ENCODE results near the gene ACVRL1. TPM values are rescaled to one million over a fixed set of nuclear protein-coding genes. Genes with fewer than 3 reads are reported as not detected.

The ACVRL1 gene
- polyA plus RNA-seq, 1 experiment: 13.1 TPM

- H3K4me3 ChIP-seq (ENCODE audit: low read depth, low read length): peak overlapping the region; percentile 20
- H3K36me3 ChIP-seq (ENCODE audit: control insufficient read depth, insufficient read depth, low read length): no peaks in the 10 kb centered on the region
- ChIA-PET CTCF (interaction anchor here (0.6 to 1.9 kb wide), 8 partner anchors 8 to 448 kb away, joined by 3 to 6 read pairs (median 3); no protein-coding TSS in a partner anchor), POLR2A (no interaction called here)
- TF ChIP-seq, protein P1, sequence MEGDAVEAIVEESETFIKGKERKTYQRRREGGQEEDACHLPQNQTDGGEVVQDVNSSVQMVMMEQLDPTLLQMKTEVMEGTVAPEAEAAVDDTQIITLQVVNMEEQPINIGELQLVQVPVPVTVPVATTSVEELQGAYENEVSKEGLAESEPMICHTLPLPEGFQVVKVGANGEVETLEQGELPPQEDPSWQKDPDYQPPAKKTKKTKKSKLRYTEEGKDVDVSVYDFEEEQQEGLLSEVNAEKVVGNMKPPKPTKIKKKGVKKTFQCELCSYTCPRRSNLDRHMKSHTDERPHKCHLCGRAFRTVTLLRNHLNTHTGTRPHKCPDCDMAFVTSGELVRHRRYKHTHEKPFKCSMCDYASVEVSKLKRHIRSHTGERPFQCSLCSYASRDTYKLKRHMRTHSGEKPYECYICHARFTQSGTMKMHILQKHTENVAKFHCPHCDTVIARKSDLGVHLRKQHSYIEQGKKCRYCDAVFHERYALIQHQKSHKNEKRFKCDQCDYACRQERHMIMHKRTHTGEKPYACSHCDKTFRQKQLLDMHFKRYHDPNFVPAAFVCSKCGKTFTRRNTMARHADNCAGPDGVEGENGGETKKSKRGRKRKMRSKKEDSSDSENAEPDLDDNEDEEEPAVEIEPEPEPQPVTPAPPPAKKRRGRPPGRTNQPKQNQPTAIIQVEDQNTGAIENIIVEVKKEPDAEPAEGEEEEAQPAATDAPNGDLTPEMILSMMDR (IDR thresholded peaks at IDR 0.05; ENCODE audit: insufficient read depth, low read depth, low read length): no peak
- DNase-seq (ENCODE audit: low read depth): no peak
- peaks cover 16% of the 10 kb centered on the region for H3K27me3 ChIP-seq (ENCODE audit: control insufficient read depth, insufficient read depth, low read length)
Measured at GRCh38 chr12:51863933-51864832, 43.1 kb upstream of the ACVRL1 start.

DNA sequence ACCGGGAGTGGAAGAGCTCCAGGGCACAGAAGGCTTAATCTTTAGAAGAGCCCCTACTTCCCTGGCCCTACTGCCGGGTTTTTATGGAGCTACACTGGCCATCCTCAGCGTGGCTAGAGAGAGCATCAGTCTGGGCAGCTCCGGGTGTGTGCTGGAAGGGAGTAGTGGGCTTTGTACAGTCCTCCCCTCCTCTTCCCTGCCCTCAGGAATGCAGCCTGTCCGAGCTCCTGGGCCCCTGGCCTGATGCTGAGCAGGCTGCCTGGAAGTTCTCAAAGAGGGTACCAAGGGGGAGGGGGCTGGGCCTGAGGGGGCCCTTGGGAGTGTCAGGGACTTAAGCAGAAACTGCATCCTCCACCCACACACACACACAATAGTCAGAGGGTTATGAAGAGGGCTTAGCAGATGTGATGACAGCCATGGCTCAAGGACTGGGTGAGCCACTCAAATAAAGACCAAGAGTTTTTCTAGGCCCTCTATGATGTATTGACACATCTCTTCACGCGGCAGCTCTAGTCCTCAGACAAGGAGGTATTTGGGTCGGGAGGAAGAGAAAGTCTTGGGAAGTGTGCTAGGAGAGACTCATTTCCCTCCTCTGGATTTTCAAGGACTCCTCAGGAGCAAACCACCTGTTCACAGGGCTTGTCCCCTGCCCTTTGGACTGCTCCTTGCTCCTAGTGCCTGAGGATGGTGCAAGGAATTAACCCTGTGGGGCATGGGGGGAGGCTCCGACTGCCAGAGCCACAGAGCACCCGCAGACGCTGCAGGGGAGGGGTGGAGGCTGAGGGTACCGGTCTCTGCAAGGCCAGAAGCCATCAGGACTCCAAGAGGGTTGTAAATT, 42.3 kb upstream of the ACVRL1 start:
- CTCF ChIA-PET: interaction anchor here (0.6 to 1.9 kb wide), 7 partner anchors 9 to 448 kb away, joined by 3 to 6 read pairs (median 3); no protein-coding TSS in a partner anchor
- DNase-seq (ENCODE audit: low read depth): no peak
- Histone ChIP-seq H3K4me3 (ENCODE audit: low read depth, low read length) (no peak overlapping the region), H3K27me3 (ENCODE audit: control insufficient read depth, insufficient read depth, low read length) (peaks cover 16% of the 10 kb centered on the region), H3K36me3 (ENCODE audit: control insufficient read depth, insufficient read depth, low read length) (no peaks in the 10 kb centered on the region)
- POLR2A ChIA-PET: no interaction called here
- TF ChIP-seq, protein P1 (IDR thresholded peaks at IDR 0.05; ENCODE audit: insufficient read depth, low read depth, low read length): no peak

DNA sequence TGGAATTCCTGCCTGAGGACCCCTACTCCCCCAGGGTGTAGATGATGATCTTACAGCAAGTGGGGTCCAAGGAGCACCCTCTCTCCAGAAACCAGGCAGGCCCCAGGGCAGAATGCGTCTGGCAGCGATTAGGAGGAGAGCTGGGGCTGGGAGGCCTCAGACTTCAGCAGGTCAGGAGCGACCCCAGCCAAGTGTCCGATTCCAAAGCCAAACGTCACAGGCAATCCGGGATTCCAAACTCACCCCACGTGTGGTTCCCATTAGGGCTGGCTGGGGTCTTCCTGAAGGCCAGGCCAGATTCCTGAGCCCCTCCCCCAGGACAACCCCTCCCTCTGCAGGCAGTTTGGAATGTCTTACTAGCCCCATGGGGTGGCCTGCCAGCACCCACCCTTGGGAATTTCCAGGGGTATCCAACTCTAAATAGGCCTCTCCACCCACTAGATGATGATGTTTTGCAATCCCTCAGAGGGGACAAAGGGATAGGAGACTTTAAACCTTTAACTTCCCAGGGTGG, 41.5 kb upstream of the ACVRL1 start:
- no peaks in the 10 kb centered on the region for H3K36me3 ChIP-seq (ENCODE audit: control insufficient read depth, insufficient read depth, low read length)
- CTCF ChIA-PET: interaction anchor here (2.3 kb wide), 1 partner anchor 10 kb away, joined by 11 read pairs; no protein-coding TSS in a partner anchor

DNA sequence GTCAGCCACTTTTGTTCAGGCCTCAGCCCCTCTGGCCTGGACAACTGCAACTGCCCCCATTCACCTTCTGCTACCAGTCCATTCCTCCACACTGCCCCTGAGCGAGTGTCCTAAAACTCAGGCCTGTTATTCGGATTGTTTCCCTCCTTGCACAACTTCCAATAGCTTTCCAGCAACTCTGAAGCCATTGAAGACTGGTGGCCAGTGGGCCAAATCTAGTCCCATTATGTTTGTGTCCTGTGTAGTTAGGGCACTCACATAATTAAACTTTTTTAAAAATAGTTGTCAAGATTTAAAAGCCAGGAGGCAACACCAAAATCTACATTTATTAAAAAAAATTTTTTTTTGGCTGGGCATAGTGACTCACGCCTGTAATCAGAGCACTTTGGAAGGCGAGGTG, 41.0 kb upstream of the ACVRL1 start:
- POLR2A ChIA-PET: interaction anchor here (0.6 kb wide), 1 partner anchor 55 kb away, joined by 3 read pairs; no protein-coding TSS in a partner anchor

More for the DNA sequence above, 41.5 kb upstream of the ACVRL1 start:
- Histone ChIP-seq H3K4me3 (ENCODE audit: low read depth, low read length) (no peak overlapping the region), H3K27me3 (ENCODE audit: control insufficient read depth, insufficient read depth, low read length) (peaks cover 16% of the 10 kb centered on the region)
- POLR2A ChIA-PET: interaction anchor here (0.6 kb wide), 1 partner anchor 55 kb away, joined by 3 read pairs; no protein-coding TSS in a partner anchor
- TF ChIP-seq, protein P1 (IDR thresholded peaks at IDR 0.05; ENCODE audit: insufficient read depth, low read depth, low read length): no peak
- DNase-seq (ENCODE audit: low read depth): no peak

More for the DNA sequence above, 41.0 kb upstream of the ACVRL1 start:
- no peak for DNase-seq (ENCODE audit: low read depth)
- H3K4me3 ChIP-seq (ENCODE audit: low read depth, low read length): no peak overlapping the region
- TF ChIP-seq, protein P1 (IDR thresholded peaks at IDR 0.05; ENCODE audit: insufficient read depth, low read depth, low read length): no peak
- CTCF ChIA-PET: interaction anchor here (2.3 kb wide), 1 partner anchor 9 kb away, joined by 11 read pairs; no protein-coding TSS in a partner anchor
- H3K27me3 ChIP-seq (ENCODE audit: control insufficient read depth, insufficient read depth, low read length): peaks cover 16% of the 10 kb centered on the region
- H3K36me3 ChIP-seq (ENCODE audit: control insufficient read depth, insufficient read depth, low read length): no peaks in the 10 kb centered on the region

Data from BJ (cell line).